HG03575 (cell line): ENCODE results near the gene OAS1.

ENCODE experiments used
- ATAC-seq: cut with Tn5 transposase; IDR thresholded peaks from one replicate; pipeline ENCODE4 v1.9.1; 2021; ENCODE audit not compliant: unreplicated experiment, insufficient number of reproducible peaks, low FRiP score; ENCODE audit errors: extremely low read depth

The OAS1 gene

GRCh38 chr12:112906712-112907414 is at the start of gene OAS1:
OAS1 (plus strand) TSS chr12:112906962; CDS start chr12:112907040, 78 bp downstream.
- ATAC-seq = no peak

- ATAC-seq = no peak
These were observed 47.5 kb upstream of the OAS1 start for GRCh38 chr12:112859291-112859690.

DNA sequence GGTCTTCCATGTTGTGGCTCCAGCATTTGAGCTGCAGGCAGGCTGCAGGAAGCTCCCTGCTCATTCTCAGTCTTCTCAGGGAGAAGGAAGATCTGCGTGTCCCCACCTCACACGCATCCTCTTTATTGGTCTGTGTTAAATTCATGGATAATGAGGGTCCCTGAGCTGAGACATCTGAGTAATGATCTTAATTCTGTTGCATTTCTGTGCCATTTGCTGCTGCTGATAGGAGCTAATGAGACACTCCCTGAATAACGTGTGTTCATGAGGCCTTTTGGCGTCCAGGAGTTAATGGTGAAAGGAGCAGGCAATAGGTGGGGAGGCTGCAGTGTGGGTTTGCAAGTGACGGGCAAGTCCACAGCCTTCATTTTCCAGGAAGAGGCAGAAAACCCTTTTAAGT is 46.6 kb upstream of the OAS1 start:
- ATAC-seq = no peak

- no peak for ATAC-seq
These were observed 45.5 kb upstream of the OAS1 start for GRCh38 chr12:112861284-112861683.

- ATAC-seq = no peak
These were observed 44.0 kb upstream of the OAS1 start for GRCh38 chr12:112862636-112863290.

DNA sequence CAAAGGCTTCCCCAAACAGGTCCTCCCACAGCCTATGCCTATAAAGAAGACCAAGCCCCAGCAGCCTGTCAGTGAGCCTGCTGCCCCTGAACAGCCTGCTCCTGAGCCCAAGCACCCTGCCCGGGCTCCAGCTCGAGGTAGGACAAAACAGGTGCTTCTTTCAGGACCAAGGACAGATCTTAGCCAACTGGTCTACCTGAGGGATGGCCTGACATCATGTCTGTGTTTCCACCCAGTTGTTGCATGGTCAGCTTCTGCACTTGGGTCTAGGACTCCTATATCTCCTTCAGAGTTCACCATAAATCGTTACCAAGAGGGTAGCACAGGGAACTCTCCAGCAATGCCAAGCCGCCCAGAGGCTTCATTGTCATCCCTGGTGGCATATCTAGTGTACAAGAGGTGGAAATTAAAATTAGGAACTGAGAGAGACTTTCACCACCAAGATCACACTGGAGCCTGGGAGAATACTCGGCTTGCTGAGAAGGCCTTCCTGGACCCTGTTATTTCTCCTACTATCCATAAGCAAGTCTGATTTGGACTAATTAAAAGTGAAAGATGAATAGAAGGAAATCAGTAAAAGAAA is 38.2 kb upstream of the OAS1 start:
- no peak for ATAC-seq

GRCh38 chr12:112869091-112869490 is 37.7 kb upstream of the OAS1 start:
- ATAC-seq = no peak

- ATAC-seq = no peak
These were observed 37.0 kb upstream of the OAS1 start for GRCh38 chr12:112869778-112870177.

GRCh38 chr12:112870267-112870980 is 36.3 kb upstream of the OAS1 start:
- ATAC-seq = no peak

DNA sequence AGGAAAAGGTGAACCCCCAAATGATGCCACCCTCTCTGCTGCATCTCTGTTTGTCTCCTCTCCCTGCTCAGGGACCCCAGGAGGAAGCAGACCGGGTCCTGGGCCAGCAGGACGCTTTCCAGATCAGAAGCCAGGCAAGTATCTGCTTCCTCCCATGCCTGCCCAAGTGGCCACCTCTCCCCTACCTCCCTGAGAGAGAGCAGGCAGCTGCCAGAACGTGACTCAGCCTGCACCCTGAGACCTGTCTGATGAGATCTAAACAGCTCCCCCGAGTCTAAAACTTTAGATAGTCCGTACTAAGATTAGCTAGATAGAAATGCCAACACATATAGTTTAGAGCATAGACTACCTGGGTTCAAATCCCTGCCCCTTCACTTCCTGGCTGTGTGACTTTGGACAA is 31.2 kb upstream of the OAS1 start:
- ATAC-seq = no peak

DNA sequence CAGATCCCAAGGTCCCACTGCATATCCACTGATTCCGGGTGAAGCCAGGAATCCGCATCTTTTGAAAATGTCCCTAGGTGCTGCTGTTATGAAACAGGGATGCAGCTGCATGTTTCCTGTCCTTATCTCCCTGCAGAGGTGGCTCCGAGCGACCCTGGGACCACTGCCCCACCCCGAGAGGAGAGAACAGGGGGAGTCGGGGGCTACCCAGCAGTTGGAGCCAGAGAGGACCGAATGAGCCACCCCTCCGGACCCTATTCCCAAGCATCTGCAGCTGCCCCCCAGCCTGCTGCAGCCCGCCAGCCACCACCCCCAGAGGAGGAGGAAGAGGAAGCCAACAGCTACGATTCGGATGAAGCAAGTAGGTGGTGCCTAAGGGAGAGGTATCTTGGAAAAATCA is 30.3 kb upstream of the OAS1 start:
- no peak for ATAC-seq

DNA sequence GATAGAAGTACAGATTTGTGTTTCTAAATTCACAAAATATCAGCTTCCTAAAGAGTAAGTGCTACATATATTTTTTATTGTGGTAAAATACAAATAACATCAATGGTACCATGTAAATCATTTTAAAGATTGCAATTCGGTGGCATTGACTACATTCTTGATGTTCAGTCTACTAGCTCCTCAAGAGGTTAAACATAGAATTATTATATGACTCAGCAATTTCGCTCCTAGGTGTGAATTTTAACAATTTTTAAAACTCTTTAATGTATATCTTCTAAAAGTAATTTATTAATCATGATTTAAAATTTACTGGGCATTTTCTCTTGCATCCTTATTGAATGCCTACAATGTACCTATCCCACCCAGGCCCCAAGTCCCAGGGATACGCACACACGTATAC is 29.8 kb upstream of the OAS1 start:
- no peak for ATAC-seq

- no peak for ATAC-seq
These were observed 28.3 kb upstream of the OAS1 start for GRCh38 chr12:112878488-112878887.

DNA sequence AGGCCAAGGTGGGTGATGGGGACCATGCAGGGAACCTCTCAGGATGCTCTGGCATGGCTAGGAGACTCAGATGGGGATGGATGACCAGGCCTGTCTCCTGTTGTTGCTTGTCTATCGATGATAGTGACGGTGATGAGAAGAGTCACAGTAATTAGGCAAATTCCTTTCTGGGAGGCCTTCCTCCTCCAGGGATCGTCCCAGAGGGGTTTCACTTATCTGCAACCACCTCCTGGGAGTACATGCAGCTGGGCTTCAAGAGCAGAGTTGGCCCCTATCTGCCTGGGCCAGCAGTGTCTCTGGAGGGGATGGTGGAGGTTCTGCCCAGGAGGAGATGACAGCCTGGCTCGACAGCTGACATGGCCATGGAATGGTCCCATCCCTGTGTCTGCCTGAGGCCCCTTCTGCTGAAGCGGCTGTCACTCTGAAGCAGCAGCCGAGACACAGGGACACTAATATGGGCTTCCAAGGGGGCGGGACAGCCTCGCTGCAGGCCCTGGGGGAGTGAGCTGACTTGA is 27.5 kb upstream of the OAS1 start:
- no peak for ATAC-seq

GRCh38 chr12:112881602-112882001 is 25.2 kb upstream of the OAS1 start:
- no peak for ATAC-seq

DNA sequence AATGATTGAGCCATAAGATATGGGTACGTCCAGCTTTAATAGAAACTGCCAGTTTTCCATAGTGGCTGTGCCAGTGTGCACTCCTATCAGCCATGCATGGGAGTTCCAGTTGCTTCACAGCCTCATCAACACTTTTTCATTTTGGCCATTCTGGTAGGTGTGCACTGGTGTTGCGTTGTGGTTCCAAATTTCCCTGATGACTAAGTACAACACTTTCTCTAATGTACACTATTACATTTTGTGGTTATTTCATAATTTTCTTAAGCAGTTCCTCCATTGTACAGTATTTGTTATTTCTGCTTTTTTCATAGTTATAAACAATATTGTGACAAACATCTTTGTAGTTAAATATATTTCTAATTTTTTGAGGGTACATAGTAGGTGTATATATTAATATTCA is 21.5 kb upstream of the OAS1 start:
- no peak for ATAC-seq

GRCh38 chr12:112887550-112887949 is 19.2 kb upstream of the OAS1 start:
- ATAC-seq = no peak

DNA sequence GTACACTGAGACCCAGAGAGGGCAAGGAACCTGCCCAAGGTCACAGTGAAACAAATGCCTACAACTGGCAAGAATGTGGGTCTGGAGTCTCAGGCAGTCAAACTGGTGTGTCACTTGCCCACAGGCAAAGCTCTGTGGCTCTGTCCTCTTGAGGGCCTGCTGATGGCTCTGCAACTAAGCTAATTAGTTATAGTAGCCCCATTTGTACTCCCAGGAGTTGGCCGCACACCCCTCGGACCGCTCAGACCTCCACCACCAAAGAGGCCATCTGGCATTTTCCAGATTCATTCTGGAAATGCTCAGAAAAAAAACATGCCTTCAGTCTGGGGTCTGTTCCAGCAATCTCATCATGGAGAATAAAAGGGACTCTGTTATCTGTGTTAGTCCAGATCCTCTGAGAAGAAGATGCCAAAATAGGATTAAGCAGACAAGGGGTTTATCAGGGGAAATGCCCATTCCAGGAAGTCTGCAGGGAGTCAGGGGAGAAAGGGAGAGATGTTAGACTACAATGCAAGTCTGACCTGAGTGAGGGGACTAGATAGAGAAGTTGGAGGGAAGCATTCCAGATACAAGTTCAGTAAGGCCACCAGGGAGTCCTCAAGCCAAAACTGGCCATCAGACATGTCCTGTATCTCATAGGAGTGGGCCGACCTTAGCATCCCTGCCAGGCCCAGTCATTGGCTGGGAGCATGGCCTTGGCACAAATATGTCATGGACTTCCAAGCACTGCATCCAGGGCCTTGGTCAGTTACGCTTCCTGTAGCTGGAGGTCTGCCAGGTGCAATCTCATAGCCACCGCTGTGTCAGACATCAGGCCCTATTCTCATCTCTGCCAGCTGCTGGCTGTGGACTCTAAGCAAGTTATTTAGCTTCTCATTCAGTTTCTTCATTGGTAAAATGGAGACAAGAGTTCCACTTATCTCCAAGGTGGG is 15.4 kb upstream of the OAS1 start:
- no peak for ATAC-seq

DNA sequence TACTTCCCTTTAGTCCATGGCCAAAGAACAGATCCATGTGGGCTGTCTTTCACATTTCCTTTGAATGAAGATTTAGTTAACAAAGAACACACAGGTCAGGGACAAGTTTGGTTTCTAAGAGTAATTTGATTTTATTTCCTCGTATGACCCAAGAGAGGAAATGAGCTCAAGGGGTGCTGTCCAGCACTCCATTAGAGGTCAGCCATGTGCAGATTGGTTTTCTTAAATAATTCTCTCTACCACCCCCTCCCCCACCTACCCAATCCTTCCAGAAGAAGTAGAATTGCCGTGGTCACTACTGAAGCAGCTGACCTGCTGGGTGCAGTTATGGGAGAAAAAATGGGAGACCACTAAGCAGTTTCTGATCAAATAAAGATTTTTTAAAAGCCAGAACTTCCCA is 13.9 kb upstream of the OAS1 start:
- no peak for ATAC-seq
